Measurements from ENCODE around the gene HNRNPCL4.
"Not testable (repeated sequence)": the region's sequence is repeated elsewhere in the genome, so short reads cannot be mapped to it uniquely, and the experiment has no call there.

Gene HNRNPCL4

DNA sequence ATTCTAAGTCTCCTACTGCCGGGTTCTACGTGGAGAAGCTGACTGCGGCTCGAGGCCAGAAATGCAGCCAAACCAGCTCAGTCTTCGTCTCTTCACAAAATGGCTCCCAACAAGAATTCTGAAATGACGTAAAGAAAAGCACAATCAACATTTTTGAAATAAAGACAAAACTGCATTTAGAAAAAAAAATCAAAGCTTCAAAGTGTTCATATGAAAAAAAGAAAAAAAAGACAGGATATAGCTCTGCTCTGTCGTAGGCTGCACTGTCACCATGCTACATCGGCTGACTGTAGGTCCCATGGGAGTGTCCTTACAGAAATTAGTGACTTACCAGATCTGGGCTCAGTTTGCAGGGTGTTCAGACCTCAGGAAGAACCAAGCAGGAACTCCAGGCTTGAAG lies at the start of gene HNRNPCL4:
TSS of gene HNRNPCL4 (minus strand) at position 101 of the 400 bp plus-strand sequence. CDS start 164 bp downstream, outside the sequence.
- DNase-seq = not testable (repeated sequence)

DNA sequence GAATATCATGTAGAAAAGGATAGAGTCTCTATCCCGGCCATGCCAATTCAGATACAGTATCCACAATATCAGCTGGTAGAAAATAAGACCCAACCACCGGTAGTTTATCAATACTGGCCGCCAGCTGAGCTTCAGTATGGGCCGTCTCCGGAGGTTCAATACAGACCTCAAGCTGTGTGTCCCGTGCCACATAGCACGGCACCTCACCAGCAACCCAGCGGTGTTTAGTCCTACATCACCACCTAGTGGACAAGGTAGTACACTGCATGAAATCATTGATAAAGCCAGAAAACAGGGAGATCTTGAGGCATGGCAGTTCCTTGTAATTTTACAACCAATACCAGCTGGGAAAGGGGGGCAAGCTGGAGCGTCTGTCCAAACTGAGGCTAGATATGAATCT lies 43.3 kb upstream of the HNRNPCL4 start:
- DNase-seq = not testable (repeated sequence)

DNA sequence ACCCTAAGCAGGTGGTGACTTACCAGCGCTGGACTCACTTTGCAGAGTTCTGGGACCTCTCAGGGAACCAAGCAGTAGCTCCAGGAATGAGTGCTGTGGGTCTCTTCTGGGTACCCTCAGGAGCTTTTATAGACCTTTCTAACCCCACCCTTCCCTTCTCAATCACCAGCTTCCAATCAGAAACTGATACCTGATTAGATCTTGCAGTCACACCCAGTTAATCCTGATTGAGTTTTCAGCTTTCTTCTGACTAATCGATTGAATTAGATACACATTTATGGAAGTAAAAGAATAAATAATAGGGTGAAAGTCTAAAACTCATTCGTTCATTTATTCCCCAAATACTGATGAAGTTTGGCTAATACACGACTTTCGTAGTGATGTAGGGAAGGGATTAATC lies 35.9 kb upstream of the HNRNPCL4 start, which contains the start of gene PRAMEF13:
TSS of gene PRAMEF13 (minus strand) at position 101 of the 400 bp plus-strand sequence. CDS start 1,820 bp downstream, outside the sequence.
- DNase-seq = not testable (repeated sequence)

DNA sequence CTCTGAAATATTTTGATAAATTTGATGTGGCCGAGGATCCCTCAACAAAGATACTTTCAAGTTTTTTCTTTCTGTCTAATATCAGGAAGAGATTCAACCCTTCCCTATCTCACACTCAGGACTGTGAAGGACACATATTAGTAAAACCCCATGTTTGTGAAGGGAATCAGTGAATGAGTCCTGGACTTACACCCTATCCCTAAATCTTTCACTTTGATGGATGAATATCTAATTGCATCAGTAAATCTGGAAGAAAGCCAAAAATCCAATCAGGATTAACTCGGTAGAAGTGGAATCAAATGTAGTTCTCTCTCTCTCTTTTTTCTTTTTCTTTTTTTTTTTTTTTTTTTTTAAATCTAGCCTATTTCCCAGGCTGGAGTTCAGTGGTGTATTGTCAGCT lies 6.1 kb upstream of the HNRNPCL4 start, which contains the start of gene PRAMEF9:
TSS of gene PRAMEF9 (plus strand) at position 301 of the 400 bp plus-strand sequence. CDS start 3,433 bp downstream, outside the sequence.
- DNase-seq = not testable (repeated sequence)

DNA sequence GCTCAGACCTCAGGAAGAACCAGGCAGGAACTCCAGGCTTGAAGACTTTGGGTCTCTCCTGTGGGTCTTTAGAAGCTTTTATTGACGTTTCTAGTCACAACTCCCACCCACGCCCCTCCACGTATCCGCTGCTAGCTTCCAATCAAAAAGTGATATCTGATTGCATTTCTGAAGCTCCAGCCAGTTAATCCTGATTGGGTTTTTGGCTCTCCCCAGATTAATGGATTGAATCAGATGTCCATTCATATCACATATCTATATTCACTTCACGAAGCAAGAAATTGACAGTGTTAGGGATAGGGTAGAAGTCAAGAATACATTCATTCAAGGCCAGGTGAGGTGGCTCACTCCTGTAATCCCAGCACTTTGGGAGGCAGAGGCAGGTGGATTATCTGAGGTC lies 9.5 kb downstream of the HNRNPCL4 start, which contains the start of gene PRAMEF26:
TSS of gene PRAMEF26 (minus strand) at position 101 of the 400 bp plus-strand sequence. CDS start 2,914 bp downstream, outside the sequence.
- DNase-seq = not testable (repeated sequence)

DNA sequence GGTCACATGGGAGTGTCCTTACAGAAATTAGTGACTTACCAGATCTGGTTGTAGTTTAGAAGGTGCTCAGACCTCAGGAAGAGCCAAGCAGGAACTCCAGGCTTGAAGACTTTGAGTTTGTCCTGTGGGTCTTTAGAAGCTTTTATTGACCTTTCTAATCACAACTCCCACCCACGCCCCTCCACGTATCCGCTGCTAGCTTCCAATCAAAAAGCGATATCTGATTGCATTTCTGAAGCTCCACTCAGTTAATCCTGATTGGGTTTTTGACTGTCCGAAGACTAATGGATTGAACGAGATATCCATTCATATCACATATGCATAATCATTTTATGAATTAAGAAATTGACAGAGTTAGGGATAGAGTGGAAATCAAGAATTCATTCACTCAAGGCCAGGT lies 48.7 kb downstream of the HNRNPCL4 start, which contains the start of gene HNRNPCL2:
TSS of gene HNRNPCL2 (minus strand) at position 101 of the 400 bp plus-strand sequence. CDS start 454 bp downstream, outside the sequence.
- not testable (repeated sequence) for DNase-seq

Measured in cerebellar nuclear complex (tissue), 1 donor.